Hematopoietic multipotent progenitor cell treated with erythropoietin and hydrocortisone succinate and interleukin-3 and kit ligand, for 4 days (in vitro differentiated cells): ENCODE measurements around the gene PTPRT.
"Not testable (repeated sequence)": the region's sequence is repeated elsewhere in the genome, so short reads cannot be mapped to it uniquely, and the experiment has no call there.

ENCODE experiments used
- DNase-seq: peaks from one replicate; pipeline ENCODE4 v3.0.0-alpha.2; 2015

Gene PTPRT

DNA sequence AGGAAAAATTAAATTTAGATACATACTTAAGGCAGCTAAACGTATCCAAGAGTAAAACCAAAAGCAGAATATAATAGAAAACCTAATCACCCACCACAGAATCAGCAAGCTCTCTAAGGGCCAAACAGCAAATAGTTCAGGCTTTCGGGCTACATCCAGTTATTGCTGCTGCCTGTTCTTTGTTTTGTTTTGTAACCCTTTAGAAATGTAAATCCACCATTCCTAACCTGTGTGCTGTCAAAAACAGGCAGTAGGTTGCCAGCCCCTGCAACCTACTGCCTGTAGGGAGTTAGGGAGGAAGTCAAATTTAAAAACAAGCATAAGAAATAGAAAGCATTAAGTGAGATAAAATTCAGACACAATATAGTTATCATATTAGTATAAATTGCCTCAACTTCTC lies 225.9 kb downstream of the PTPRT start:
- no peak for DNase-seq

DNA sequence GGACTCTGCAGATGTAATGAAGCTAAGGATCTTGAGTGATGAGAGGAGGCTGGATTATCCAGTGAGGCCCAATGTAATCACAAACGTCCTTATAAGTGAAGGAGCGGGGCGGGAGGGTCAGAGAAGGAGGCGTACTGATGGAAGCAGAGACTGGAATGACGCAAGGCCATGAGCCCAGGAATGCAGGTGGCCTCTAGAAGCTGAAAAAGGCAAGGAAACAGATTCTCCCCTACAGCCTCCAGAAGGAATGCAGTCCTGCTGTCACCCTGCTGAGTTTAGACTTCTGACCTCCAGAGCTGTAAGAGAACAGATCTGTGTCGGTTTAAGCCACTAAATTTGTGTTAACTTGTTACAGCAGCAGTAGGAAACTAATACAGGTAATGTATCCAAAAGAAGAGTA lies 227.9 kb downstream of the PTPRT start:
- no peak for DNase-seq

DNA sequence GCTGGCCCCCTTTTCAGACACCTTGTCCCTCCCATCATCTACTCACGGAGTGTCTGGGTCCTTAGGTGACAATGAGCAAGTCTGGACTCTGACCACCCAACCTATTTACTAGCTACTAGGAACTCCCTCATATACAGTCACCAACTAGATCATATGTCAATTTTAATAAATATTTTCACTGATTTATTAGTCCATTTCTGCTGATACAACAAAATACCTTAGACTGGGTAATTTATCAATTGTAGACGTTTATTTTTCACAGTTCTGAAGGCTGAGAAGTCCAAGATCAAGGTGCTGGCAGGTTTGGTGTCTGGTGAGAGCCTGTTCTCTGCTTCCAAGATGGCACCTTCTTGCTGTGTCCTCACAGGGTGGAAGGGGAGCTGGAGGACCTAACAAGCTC lies 229.7 kb downstream of the PTPRT start:
- DNase-seq = no peak

DNA sequence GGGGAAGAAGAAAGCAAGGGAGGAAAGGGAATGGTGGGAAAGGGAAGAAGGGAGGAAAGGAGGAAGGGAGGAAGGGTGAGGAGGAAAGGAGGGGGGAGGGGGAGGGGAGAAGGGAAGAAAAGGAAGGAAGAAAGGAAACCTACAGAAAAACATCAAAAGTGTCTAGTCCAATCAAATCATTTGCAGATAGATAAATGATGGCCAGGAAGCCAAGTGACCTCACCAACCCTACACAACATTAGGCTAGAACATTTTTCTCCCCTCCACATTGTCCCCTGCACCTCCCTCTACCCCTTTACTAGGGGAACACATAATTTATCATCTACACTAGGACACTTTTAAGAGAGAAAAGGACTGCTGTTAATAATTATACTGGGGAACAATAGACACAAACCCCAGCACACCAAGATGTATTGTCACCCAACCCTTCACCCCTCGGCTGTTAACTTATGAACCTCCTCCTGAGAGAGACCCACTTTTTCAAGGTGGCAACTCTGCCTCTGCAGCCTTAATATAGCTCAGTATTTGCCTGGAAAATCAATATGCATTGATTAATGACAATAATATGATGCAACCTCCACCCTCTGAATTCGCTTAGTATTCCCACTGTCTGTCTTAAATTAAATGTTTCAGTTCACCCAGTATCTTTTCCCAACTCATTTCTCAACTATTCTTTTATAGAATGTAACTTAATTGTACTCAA lies 231.2 kb downstream of the PTPRT start:
- no peak for DNase-seq

DNA sequence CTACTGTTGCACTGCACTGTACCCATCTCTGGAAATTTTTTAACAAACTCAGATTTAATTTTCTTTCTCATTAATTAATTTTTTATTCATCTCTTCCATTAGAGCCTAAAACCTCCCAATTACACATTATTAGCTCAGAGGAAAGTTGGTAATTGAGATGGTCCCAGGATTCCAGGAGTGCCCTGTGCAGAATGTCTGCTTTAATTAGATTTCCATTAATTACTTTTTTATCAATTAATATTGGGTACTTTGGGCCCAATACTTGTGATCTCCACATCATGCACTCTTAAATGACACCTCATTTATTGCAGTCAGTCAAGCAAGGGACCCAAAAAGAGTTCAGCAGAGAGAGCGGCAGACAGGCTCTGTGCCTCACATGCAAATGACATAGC lies 232.0 kb downstream of the PTPRT start:
- DNase-seq = no peak

DNA sequence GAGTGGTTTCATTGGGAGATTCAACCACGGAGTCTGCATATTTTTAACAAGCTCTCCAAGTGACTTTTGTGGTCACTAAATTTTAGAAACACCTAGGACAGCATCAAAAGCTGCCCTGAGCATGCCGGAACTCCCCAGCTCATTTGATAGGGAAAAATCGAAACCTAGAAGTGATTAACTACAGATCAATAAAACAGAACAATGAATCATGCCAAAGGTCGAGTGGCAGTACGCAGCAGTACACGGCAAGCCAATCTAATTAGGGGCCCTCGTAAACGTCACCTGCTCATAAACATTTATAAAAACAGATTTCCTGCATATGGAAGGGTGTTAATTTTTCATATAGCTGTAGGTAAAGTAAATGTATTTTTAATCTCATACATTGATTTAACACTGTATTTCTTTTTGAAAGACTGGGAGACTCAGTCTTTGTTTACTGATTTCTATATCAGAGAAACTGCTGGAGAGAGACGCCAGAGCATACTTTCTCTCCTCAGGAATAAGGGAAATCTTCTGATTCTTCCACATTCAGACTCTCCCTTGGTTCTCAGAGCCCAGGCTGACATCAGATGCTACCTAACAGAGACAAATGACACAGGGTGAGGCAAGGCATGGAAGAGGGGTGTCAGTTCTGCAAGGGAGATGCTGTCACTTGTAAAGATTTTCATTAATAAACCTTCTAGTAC lies 232.5 kb downstream of the PTPRT start:
- DNase-seq = no peak

DNA sequence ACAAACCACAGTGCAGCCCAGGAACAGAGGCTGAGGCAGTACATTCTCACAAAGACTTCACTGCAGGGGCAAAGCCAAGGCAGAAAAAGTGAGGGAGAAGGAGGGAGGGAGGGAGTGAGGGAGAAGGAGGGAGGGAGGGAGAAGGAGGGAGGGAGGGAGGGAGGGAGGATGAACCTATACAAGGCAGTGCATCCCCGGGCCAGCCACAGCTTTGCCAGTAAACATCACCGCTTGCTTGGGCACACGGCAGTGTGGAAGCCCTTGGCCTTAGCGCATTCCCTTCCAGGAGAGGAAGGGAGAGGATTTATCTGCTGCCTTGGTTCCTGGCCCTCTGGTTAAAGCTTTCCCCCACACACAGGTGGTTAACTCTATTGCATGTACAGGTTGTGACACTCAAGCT lies 234.0 kb downstream of the PTPRT start:
- DNase-seq = no peak

DNA sequence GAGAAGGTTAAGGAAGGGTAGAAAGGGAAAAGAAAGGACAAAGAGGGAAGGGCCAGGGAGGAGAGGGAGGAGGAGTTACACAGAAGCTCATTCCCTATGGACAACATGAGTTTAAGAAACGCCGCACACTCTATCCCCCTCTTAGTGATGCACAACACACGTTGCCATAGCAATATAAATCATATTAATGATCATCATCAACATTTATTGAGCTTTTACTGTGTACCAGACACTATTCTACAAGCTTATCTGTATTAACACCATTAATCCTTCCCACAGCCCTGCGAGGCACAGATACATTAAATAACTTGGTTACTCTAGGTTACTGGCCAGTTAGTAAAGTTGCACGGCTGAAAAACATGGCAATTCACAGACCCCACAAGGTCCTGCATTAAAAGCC lies 234.8 kb downstream of the PTPRT start:
- no peak for DNase-seq

DNA sequence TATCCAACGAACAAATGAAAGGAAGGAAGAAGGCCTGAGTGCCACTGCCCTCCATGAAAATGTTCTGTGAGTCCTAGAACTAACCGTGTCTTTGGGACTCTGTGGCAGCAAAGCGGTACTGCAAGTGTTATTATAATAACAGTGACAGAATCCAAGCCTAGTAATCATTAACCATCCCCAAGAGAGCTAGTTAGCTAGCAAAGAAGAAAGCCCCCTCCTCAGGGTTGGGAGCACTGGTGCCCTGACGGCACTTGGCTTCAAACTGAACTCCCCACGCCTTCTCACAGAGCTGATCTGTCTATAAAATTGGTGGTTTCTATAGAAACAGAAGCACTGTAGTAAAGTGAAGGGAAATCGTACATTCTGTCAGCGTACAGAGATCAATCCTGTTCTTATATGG lies 239.8 kb downstream of the PTPRT start:
- DNase-seq = no peak

DNA sequence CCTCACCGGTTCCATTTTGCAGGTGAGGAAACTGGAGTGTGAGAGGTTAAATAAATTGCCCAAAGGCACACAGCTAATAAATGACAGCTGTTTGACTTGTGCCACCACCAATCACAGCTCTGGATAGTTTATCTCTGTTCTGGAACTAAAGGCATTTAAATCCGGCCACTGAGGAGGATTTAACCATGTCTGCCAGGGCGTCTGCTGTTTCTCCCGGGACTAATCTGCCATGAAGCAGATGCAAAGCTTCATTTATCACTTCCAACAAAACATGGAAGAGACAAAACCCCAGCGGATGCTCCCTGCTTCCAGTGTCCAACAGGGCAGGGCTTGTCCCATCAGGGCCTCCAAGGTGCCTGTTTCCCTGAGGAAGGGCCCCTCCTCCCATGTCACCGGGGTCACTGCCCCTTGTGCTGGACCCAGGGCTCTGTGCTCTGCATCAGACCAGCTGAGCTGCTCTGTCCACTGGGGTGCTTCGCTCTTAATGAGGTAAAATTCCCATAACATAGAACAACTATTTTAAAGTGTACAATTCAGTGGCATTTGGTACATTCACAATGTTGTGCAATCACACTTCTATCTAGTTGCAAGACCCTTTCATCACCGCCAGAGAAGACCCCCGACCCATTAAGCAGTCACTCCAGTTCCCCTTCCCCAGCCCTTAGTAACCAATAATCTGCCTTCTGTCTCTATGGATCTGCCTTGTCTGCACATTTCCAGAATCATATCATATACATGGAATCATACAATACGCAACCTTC lies 244.3 kb downstream of the PTPRT start:
- no peak for DNase-seq

DNA sequence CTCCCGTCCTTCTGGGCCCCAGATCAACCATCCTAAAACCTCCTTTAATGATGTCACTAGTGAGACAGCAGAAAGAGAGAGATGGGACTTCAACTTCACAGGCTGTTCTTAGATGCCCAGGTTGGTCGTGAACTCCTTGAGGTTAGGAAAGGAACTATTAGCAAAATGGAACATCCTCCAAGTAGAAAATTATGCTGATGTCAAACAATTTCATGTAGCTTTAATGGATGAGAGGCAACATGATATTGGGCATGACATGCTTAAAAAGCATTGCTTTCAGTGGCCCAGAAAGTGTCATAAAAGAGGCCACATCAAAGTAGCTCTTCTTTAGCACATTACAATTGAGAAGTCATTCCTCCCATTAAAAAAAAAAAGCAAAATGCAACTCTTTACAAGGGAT lies 248.1 kb downstream of the PTPRT start:
- no peak for DNase-seq

DNA sequence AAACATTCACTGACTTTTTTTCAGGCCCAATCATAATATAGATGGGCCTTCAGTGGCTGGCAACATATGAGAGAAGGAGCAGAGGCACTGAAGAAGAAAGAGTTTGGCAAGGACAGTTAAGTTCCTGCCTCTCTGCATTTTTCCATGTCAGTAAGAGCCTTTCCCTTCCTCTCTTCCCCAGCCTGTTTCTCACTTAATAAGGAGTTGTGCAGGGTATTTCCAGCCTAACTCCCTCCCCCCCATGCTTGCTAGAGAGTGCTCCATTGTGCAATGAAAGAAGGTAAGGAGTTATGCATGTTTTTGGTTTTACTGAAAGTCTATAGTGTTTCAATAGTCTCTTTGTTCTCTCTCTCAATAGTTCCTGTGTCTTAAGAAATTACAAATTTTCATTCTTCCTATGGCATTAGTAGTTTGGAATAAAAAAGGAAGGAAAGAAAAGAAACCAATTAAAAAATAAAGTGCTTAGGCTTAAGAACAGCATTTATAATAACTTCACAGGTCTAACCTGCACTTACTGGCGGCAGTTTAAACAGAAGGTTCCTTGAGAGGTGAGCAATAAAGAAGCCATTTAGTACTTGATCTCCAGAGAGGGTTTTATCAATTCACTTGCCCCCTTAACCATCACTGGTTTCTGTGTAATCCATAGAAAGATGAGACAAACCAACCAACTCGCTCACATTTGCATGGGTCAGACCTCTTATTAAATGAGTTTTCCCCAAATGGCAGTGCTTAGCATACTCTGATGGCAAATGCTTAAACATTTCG lies 251.1 kb downstream of the PTPRT start:
- no peak for DNase-seq

DNA sequence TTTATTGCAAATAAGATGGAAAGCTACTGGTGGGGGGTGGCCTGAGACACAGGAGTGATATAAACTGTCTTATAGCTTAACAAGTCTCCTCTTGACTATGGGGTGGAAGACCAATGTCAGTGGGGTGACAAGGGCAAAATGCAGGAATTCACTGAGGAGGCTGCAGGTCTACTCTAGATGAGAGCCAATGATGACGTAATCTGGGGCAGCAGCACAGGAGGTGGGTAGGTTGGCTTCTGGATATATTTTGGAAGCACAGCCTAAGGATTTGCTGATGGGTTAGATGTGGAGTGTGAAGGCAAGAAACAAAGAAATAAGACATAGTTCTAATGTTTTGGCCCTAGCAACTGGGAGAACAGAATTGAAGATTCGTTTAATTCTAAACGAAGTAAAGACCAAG lies 253.2 kb downstream of the PTPRT start:
- no peak for DNase-seq

DNA sequence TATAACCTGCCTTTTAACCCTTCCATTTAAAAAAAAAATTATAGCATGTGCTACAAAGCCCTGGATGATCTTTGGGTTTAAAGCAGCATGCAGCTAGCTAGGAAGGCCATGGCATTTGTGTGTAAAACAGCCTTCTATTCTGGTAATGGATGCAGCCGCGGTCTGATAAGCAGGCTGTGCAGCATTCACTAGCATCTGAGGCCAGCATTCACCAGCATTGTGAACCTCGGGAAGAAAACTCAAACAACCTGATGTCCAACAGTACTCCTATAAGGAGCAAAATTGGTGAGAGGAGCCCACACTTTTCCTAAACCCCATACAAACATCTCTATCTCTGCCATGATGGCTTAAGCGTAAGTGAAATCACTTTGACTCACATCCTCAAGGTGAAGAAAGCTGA lies 265.5 kb downstream of the PTPRT start:
- DNase-seq = no peak

DNA sequence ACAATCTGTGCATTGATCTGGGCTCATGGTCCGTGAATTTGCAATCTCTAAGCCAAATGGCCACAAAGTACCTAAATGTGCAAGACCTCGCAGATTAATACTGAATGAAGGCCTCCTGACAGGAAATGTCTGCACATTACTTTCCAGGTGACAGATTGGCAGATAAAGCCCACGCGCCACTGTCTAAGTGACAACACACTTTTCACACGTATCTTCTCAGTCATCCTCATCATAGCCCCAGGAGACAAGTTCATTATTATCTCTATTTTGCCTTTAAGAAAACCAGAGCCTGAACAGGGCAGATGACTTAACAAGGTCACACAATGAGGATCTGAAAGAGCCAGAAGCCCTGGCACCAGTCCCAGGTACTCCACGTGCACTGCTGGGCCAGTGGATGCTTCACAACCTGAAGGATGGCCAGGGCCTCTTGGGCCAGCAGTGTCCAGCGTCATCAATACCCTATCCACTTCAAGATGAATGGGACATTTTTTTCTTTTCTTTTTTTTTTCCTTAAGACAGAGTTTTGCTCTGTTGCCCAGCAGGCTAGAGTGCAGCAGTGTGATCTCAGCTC lies 266.3 kb downstream of the PTPRT start:
- no peak for DNase-seq

DNA sequence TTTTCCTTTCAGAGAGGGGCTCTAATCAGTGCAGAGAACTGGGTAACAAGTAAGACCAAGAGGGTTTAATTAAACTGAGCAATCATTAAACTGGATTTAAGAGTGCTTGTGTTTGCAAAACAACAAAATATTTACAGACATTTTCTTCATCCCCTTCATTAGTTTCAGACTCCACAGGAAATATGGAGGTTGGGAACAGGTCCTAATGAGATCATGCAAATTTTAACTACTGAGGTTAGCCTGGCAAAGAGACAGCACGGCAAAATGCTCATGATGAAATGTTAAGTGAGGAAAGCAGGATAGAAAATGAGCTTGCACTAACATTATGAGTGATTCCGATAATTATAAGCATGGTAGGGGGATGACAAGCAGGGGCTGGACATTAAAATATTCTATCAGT lies 268.9 kb downstream of the PTPRT start:
- no peak for DNase-seq

DNA sequence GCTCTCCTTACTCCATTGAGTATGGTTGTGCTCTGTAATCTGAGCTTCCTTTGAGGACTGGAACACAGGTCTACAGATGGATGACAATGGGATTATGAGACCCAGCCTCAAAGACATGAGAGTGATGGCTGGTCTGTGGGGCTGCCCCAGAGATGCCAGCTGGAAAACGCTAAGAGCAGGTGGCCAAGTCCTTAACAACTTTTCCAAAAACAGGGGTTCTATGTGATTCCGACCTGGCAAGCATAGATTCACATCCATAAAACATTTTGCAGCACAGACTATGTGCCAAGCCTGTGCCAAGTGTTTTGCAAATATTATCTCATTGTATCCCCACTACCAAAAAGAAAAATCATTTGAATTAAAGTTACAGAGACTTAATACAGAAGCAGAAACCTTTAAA lies 270.4 kb downstream of the PTPRT start:
- DNase-seq = no peak

DNA sequence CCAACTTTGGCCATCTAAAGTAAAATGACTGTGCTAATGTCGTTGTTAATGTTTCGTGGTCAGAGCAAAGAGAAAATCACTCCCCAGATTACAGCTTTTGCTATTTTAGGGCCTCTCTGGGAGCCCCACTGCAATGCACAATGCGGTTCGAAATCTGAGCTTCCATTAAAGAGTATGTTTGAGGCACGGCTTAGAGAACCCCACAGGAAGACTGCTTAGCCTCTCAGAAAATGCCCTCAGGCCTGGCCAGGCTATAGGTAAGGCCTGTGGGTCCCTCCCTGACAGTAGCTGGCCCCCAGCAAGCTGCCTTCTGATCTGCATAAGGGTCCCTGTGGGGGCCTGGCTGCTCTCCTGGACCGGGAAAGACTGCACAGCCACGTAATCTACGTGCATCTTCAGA lies 274.6 kb downstream of the PTPRT start:
- DNase-seq = no peak

DNA sequence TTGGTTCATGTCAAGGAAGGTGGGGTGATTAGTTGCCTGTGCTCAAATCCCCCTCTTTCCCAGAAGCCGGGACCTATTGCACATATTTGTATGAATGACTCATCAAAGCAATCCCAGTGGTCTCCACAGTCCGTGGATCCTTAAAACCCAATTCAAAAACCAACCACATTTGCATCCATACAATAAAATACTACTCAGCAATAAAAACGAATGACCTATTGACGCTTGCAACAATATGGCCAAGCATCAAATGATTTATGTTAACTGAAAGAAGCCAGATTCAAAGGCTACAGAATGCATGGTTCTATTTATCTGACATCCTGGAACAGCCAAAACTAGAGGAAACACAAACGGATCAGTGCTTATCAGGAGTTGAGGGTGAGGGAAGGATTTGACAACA lies 275.4 kb downstream of the PTPRT start:
- DNase-seq = no peak

DNA sequence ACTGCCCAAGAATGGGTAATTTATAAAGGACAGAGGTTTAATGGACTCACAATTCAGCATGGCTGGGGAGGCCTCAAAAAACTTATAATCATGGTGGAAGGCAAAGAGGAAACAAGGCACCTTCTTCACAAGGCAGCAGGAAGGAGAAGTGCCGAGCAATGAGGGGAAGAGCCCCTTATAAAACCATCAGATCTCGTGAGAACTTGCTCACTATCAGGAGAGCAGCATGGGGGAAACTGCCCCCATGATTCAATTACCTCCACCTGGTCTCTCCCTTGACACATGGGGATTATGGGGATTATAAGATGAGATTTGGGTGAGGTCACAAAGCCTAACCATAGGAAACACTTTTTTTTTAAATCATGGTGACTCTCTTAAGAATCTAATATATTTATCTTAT lies 278.9 kb downstream of the PTPRT start:
- not testable (repeated sequence) for DNase-seq

DNA sequence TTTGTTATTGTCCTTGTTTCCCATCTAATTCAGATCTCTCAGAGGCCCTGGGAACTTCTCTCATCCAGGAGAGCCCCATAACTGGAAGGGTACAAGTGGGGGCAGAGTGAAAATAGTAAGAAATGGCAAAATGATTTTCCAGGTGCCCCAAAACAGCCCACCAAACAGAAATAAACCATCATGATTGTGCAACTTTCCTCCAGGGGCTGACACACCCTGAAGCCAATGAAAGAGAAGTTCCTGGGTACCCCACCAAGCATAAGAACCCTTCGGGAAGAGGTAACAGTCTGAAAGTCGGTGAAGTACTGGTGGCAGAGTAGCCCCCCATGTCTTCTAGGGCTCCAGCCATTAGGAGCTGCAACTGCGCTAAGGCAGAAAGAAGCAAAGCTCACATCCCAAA lies 282.0 kb downstream of the PTPRT start:
- no peak for DNase-seq

DNA sequence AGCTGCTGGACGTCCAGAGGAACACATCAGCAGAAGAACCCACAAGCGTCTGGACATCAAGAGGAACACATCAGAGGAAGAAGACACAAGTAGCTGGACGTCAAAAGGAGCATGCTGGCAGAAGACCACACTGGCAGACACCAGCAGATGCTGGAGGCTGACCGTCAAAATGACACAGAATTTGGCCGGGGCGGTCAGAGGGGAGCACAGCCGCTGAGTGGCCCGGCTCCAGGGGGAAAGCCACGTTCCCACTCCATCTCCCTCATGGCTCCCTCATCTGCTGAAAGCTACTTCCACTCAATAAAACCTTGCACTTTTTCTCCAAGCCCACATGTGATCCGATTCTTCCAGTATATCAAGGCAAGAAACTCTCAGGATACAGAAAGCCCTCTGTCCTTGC lies 283.6 kb downstream of the PTPRT start:
- no peak for DNase-seq

DNA sequence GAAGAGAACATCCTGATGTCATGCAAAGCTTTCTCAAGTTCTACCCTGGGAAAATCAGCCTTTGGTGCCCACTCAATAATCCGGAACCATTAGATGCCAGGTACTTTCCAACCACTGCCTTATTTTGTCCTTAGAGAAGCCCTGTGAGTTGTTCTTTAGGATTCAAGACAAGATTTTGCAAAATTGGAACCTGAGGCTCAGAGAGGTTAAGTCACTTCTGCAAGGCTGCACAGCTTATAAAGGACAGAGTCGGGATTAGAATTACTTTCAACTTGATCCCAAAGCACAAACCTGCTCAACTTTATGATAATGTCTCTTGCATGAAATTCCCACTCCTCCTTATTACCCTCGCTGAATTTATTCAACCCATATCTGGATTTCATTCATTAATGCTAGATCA lies 287.2 kb downstream of the PTPRT start:
- no peak for DNase-seq
